RWPE2 (cell line): ENCODE measurements around the gene PRR20D.

Experiments used
- ATAC-seq: fragments of 200-7000 bp; cut with Tn5 transposase; 3 replicates; pipeline ENCODE4 v1.9.1; 2021; ENCODE audit warnings: low read depth
- DNase-seq: peaks from one replicate; pipeline ENCODE4 v3.0.0-alpha.2; 2020; ENCODE audit warnings: low spot score
- H3K27ac ChIP-seq: fragments of 450-650 bp; 2 replicates; pipeline ENCODE4 v1.5.1; 2017; ENCODE audit warnings: mild to moderate bottlenecking; ENCODE audit not compliant: poor library complexity, severe bottlenecking
- H3K27me3 ChIP-seq: fragments of 250-450 bp; sonication (Bioruptor Pico); 2 replicates; pipeline ENCODE4 v1.5.1; 2021; ENCODE audit warnings: mild to moderate bottlenecking, moderate library complexity; ENCODE audit not compliant: insufficient read depth, poor library complexity, severe bottlenecking
- H3K36me3 ChIP-seq: fragments of 250-450 bp; sonication (Bioruptor Pico); 2 replicates; pipeline ENCODE4 v1.5.1; 2020; ENCODE audit warnings: low read depth, mild to moderate bottlenecking, moderate library complexity
- H3K4me1 ChIP-seq: fragments of 250-450 bp; sonication (Bioruptor Pico); 2 replicates; pipeline ENCODE4 v1.5.1; 2021; ENCODE audit warnings: mild to moderate bottlenecking, moderate library complexity; ENCODE audit not compliant: insufficient read depth, poor library complexity, severe bottlenecking
- H3K4me3 ChIP-seq: fragments of 250-450 bp; sonication (Bioruptor Pico); 2 replicates; pipeline ENCODE4 v1.5.1; 2021; ENCODE audit warnings: mild to moderate bottlenecking, moderate library complexity; ENCODE audit not compliant: severe bottlenecking
- H3K9me3 ChIP-seq: fragments of 250-450 bp; sonication (Bioruptor Pico); 2 replicates; pipeline ENCODE4 v1.5.1; 2021; ENCODE audit warnings: mild to moderate bottlenecking, moderate library complexity; ENCODE audit not compliant: severe bottlenecking
- CTCF ChIP-seq: fragments of 450-650 bp; IDR thresholded peaks from one replicate; pipeline ENCODE4 v1.5.1; 2017; ENCODE audit warnings: mild to moderate bottlenecking, moderate library complexity; ENCODE audit not compliant: poor library complexity, severe bottlenecking

PRR20D gene

GRCh38 chr13:57191667-57192066 is 31.2 kb downstream of the PRR20D start:
- no peak overlapping the region for H3K4me3 ChIP-seq
- DNase-seq (no peak), ATAC-seq (no peak)
- no peaks in the 10 kb centered on the region for H3K9me3 ChIP-seq
- no peak for TF ChIP-seq CTCF
- no peaks in the 10 kb centered on the region for H3K4me1 ChIP-seq
- no peaks in the 10 kb centered on the region for H3K27me3 ChIP-seq
- no peak overlapping the region for H3K27ac ChIP-seq
- no peaks in the 10 kb centered on the region for H3K36me3 ChIP-seq

GRCh38 chr13:57212989-57213388 is 52.6 kb downstream of the PRR20D start:
- no peaks in the 10 kb centered on the region for H3K27me3 ChIP-seq
- ATAC-seq (no peak), DNase-seq (no peak)
- H3K9me3 ChIP-seq, result no peaks in the 10 kb centered on the region
- no peaks in the 10 kb centered on the region for H3K36me3 ChIP-seq
- H3K27ac ChIP-seq, result no peak overlapping the region
- H3K4me1 ChIP-seq, result no peaks in the 10 kb centered on the region
- H3K4me3 ChIP-seq, result no peak overlapping the region
- TF ChIP-seq CTCF, result no peak
